GM18526 (cell line): ENCODE data around the gene PLOD2.

ENCODE experiments used
- POLR2A ChIP-seq: IDR thresholded peaks from 3 replicates; pipeline ENCODE4 v1.6.1; 2011; ENCODE audit not compliant: insufficient read length; ENCODE audit errors: extremely low read depth

The PLOD2 gene

DNA sequence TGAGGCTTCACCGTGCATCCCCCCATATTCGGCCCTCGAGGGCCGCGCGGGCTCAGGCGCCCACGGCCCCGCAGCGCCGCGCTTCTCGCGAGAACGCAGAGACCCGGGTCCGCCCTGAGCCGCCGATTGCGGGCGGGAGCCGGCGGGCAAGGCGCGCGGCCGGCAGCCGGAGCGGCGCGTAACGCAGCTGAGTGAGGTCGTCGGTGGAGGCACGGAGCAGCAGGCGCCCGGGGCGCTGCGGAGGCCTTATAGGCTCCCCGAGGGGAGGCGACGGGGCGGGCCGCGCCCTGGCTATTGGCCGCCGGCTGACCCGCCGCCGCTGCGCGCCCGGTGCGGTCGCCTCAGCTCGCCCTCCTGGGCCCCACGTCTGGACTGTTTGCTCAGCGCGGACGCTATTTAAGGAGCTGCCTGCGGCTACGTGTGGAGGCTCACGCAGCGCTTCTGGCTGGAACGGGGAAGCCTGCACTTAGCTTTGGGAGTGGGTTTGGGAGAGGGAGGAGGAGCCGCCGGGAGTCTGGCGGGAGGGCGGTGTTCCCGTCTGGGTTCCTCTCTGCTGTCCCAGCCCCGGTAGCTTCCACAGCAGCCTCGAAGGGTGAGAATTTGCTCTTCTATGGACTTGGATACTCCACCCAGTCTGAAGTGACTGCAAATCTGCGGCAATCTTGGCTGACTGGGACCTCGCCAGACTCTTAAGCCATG, at the start of gene PLOD2:
Gene PLOD2, minus strand, starts transcription at position 221 of the 699 bp plus-strand sequence. Its CDS starts 195 bp downstream, at position 26.
- no peak for TF ChIP-seq POLR2A

DNA sequence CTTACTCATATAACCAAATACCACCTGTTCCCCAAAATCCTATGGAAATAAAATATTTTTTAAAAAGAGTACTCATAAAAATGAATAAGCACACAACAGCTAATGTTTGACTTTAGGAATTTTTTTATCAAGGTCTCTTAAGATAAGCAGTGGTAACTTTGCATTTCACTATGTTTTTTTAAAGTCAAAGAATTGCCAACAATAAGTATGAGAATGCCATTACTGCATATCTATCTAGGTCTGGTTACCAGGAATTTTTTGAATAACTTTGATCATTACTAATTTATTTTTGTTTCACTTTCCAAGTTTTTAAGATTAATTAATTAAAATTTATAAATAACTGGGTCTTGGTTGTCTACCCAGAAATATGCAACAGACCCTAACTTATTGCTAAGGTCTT, 48.4 kb upstream of the PLOD2 start:
- no peak for TF ChIP-seq POLR2A

DNA sequence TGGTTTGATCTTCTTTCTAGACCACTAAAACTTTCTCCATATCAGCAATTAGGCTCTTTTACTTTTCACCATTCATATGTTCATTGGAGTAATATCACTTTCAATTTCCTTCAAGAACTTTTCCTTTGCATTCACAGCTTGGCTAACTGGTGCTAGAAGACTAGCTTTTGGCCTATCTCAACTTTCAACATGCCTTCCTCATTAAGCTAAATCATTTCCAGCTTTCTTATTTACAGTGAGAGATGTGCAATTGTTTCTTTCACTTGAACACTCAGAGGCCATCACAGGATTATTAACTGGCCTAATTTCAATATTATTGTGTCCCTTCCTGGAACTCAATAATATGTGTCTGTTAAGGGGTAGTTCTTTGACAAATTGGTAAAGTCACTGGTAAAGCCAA, 42.8 kb upstream of the PLOD2 start:
- TF ChIP-seq POLR2A, result no peak

DNA sequence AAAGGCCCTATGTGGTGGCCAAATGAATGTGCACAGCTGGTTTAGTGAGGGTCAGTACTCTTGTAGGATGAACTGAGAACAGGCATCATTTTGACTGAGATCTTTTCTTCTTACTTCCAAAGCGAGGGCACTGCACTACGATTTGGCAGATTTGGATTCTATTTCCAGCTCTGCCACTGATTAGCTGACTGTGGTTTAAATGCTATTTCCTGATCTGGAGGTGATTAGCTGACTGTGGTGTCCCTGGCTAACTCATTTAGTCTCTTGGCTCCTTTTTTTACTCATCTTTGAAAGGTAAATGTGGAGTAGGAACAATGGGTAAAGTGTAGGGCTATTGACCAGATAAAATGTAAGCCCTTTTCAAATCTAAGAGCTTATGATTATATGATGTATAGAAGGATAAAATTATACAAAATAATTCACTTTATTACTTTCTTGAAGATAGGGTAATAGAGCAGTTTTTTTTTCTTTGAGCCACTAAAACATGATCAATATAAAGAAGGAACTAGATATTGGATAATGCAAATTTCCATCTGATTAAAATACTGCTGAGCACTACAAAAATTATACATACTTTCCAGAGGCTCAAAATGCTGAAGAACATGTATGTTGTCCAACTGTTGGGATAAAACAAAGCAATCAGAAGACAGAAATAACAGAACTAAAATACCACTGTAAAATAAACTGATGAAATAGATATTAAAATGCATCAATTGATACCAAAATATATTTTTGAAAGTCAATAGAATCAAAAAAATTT, 39.7 kb upstream of the PLOD2 start:
- TF ChIP-seq POLR2A, result no peak

DNA sequence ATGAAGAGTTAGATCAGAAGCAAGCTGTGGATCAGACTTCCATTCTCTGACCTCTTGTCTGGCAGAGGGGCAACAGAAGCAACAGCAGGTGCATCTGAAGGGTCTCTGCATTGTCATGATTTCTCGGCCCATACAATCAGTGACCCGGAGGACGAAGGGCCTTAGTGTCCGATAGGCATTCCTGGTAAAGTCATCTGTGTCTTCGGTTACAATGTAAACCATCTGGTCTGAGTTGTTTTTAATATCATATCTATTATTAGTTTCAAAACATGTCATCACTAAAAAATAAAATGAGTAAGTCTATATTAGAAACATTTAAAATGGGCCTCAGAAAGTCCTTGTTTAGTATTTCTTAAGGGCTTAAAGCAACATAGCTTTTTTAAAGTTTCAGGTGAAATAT, 38.8 kb upstream of the PLOD2 start:
- no peak for TF ChIP-seq POLR2A

DNA sequence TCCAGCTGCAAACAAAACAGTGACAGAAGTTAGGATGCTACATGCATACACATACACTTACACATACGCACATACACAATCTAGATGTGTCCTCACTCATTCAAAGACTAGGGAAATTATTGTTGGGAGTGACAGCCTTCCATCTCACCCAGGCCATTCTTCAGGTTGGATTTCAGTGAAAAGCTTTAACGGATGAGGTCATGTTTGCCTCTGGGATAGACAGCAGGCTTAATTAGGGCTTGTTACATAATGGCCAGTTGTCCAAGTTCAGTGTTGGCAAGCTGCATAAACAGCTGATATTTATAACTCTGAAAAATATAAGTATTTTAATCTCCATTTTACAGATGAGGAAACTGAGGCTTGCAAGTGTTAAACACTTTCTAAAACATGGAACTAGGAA, 35.8 kb upstream of the PLOD2 start:
- no peak for TF ChIP-seq POLR2A

DNA sequence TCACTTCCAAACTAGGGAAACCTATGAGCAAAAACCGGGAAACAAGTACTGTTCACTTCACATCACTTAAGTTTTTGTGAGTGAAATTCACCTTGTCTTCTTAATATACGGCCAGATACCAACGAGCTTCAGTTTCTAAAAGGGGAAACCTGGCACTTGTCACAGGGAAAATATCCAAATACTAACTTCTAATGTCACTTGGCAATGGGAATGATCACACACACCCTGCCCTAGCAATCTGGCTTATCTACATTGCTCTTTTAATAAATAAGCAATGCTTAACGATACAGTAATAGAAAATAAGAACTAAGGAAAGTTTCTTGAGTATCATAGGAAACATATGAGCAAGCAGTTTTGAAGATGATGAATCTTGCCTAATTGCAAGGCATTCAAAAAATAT, 34.6 kb upstream of the PLOD2 start:
- TF ChIP-seq POLR2A, result no peak

DNA sequence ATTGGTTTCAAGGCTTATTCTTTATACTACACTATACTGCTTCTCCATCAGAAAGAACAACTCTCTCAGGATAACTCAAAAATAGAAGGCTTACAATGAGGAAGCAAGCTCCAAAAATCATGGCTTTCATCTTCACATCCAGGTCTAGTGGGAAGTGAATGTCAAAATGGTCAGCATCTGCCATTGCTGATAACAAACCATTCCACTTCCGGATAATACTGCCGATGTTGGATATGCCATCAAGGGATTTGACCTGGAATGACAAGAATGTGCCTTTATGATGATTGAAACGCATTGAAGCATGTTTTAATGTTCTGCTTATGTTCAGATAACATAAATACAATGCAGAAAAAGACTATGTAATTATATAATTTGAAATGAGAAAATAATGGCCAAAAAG, 34.0 kb upstream of the PLOD2 start:
- no peak for TF ChIP-seq POLR2A

DNA sequence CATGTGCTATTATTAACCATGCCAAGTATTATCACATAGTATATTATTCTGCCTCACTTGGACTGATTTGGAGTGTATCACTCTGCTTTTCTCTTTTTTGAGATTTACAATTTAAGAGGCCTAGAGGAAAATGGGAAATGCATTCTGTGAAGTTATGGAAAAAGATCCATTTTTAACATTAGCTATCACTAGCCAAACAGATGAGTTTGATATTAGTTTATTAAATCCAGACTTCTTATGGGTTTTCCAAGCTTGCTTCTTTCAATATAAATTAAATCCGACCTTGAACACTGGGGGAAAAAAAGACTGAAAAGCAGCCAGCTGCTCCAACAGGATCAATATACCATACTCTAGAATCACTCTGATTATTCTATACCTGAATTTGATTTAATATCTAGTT, 30.1 kb upstream of the PLOD2 start:
- no peak for TF ChIP-seq POLR2A

DNA sequence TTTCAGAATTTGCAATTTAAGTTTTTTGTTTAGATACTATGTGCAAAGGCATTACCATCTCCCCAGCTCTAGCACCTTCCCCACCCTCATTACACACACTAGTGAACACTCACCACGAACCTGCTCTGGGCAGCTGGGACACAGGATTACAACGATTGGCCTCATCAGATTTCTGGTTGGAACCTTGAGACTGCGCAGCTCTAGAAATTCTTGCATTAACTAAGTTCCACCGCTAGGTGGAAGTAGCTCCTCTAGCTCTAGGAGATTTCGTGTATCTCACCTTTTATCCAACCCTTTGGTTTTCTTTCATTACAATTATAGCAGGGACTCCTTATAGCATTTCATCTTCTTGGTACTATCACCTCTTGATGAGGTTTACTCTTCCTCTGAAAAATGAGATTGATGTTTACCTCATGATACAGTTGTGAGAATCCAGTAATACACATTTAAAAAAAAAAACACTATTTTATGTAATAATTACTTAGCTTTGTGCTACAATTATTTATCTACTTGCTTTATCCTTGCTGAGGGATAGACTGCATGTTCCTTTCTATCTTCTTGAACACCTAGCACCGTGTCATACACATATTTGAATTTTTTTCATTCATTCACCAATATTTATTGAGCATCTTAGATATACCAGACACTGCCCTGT, 28.7 kb upstream of the PLOD2 start:
- TF ChIP-seq POLR2A, result no peak

DNA sequence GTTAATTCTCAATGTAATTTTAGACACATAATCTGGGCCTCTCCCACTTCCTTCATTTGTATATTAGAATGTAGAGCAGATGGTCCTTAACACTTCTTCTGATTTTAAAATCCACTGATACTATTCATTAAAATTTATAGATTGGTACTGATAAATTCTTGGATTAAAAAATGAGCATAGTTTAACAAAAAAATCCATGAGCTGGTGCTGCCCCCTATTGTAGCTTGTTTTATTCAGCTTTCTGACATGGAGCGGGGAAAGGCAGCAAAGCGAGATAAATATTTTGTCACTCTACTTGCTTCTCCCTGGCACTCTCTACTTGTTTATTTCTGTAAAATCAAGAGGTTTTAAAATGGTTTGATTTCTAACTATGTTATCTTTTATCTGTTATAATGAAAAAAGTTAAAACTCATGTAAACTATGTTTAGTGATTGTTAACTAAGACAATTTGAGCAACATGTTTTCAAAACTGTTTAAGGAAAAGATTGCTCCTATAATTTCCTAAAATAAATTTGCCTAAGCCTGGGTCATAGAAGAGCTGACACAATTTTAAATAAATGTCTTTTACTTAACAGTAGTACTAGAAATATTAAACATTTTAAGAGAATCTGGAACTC, 26.5 kb upstream of the PLOD2 start:
- no peak for TF ChIP-seq POLR2A

DNA sequence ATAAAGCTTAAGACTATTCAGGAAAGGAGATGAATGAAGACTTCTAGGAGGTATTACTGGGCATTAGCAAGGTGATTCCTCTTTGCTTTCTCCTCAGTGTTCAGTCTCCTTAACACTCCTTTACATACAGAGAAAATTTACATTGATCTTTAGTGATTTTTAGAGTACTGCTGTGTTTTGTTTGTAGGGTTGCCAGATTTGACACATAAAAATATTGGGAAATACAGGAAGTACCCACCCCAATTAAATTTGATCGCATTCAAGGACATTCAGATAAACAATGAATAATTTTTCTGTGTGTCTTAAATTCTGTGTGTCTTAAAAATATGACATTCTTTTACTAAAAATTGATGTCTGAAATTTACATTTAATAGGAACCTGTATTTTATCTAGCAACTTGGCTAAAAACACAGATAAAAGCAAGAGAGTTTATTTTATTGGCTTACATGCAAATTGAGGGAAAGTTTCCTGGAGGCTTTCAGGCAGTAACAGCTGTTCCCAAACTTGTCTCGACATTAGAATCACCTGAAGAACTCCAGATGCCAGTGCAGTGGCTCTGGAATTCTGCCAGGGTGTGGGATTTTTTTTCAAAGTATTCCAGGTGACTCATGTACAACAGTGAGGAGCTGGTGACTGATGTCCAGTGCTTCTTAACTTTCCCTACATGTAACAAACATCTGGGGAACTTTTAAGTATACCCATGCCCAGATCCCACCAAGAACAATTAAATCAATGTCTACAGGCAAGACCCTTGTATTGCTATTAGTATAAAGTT, 23.4 kb upstream of the PLOD2 start:
- no peak for TF ChIP-seq POLR2A

DNA sequence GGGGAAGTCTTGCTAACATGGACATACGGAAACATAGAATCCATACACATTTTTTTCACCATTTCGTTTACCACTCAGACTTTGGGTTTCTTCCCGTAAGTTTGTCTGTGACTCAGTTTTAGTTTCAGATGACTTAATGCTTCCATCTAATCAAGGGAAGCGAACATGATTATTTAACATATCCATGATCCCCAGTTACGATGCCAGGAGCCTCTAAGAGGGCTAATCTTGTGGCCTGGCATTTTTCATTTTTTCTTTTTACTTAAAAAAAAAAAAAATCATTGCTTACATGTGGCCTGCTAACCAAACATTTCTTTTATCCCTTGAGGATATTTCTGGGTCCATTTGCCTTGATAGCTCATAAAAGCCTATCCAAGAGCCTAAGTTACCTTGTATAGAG, 20.2 kb upstream of the PLOD2 start:
- no peak for TF ChIP-seq POLR2A

DNA sequence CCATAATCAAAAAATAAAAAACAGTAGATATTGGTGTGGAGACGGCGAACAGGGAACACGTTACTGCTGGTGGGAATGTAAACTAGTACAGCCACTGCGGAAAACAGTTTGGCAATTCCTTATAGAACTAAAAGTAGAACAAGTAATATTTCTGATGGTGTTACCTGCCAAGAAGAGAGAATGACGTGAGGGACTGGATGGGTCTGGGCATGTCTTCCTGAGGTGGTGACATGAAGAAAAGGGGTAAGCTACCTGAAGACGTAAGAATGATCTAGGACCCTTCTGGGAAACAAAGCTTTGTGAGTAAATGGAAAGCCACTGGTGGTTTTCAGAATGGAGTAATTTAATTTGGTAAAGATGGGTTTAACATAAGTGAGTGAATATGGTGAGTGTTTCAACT, 19.4 kb upstream of the PLOD2 start:
- TF ChIP-seq POLR2A, result no peak

DNA sequence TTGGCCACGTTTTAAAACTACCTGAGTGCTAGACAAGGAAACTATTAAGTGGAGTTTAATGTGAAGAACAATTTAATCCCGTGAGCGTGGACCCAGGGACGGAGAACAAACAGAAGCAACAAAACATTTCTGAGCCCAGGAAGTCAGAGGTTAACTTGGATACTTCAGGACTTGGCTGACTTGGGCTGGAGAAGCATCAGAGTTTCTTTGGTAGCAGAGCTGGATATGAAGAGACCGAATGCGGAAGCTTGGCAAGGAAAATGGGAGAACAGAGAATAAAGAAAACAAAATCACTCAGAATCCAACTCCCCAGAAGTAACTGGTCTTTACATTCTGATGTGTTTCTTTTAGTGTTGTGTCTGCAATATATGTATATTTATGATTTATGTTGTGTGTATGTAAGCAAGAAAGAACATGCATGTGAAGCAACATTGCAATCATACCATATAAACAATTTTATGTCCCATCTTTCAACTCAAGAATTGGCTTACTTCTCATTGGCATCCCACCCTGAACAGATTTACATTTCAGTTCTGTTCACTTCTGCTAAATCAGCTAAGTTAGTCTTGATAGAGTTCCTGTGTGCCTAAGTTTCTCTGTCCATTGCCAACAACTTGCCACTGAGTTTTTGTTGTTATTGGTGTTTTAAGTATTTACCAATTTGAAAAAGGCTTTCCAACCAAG, 17.2 kb upstream of the PLOD2 start:
- TF ChIP-seq POLR2A, result no peak

DNA sequence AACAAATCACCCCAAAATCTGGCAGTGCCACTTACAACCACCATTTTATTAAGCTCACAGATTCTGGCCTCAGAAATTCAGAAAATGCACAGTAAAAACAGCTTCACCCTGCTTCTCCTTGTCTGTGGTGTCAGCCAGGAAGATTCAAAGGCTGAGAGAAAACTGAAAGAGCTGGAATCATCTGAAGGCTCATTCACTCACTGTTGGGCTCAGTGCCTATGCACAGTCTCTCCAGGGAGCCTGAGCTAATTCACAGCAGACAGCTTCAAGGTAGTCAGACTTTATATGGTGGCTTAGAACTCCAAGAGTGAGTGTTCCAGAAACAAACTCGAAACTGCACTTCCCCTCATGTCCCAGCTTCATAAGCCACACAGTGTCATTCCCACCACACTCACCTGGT, 16.5 kb upstream of the PLOD2 start:
- TF ChIP-seq POLR2A, result no peak
